Fibroblast of skin of abdomen (primary cell): Measurements from ENCODE around the gene WDPCP.
"Not testable (repeated sequence)": the region's sequence is repeated elsewhere in the genome, so short reads cannot be mapped to it uniquely, and the experiment has no call there.

Experiments
- DNase-seq: peaks from one replicate; pipeline ENCODE4 v3.0.0-alpha.2; 2013

WDPCP gene

DNA sequence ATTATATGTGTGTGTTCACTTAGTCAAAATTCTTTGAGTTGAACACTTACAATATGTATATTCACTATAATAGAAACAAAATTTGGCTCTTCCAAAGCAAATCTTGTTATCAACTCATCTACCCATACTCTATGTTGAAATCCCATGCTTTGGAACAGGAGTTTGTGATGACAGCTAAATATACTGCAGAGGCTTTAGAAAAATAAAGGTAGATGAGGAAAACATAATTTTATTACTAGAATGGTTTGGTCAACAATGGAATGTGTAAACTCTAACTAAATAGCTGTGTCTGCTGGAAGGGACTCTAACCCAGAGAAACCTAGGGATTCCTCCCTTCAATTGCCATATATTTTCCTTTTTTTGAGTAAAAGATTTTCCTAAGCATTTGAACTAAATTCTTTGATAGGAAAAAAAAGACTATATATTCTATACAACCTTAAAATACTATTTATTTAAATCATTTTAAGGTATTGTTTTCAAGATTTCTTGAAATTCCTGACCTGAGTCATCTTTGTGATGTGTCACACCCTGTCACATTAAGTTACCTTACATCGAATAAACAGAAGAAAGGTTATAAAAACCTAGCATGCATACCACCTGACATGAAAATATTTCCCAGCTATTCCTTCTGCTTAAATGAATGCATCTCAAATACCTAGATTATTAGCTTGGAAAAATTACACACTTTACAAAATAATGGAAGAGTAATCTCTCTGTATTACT lies 362.2 kb downstream of the WDPCP start:
- no peak for DNase-seq

- DNase-seq, result no peak
These were observed 369.3 kb downstream of the WDPCP start for GRCh38 chr2:63218800-63219526.

- no peak for DNase-seq
These were observed 393.0 kb downstream of the WDPCP start for GRCh38 chr2:63195310-63195709.

- no peak for DNase-seq
These were observed 394.1 kb downstream of the WDPCP start for GRCh38 chr2:63194175-63194574.

GRCh38 chr2:63192889-63193774 lies 395.1 kb downstream of the WDPCP start:
- no peak for DNase-seq

DNA sequence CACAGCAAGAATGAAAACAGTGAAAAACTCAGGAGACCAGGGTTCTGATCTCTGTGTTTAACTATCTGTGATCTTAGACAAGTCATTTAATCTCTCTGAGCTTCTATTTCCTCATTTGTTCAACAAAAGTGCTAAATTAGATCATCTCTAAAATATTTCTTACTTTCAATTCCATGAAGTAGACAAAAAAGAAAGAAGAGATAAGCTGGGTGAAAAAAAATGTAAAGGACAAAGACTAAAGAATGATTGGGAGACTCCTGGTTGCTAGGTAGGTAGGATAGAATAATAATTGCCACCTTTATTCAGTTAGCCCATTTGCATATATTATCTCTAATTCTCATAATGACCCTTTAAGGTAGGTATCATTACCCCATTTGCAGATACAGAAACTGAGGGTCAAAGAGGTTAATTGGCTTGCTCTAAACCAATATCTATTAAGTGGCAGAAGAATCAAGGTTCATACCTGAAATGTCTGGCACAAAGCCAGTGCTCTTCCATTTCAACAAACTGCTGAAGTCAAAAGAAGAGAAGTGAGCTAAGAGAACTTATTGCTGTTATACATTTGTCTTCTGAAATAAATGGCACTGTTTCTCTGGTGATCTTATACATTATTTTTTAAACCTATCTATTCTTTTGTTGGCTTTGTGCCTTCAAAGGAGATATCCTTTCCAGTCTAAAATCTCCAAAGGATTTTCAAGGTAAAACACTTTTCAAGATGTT lies 395.9 kb downstream of the WDPCP start:
- DNase-seq, result no peak

- DNase-seq, result peak; percentile 51
These were observed 399.3 kb downstream of the WDPCP start for GRCh38 chr2:63189026-63189425.

DNA sequence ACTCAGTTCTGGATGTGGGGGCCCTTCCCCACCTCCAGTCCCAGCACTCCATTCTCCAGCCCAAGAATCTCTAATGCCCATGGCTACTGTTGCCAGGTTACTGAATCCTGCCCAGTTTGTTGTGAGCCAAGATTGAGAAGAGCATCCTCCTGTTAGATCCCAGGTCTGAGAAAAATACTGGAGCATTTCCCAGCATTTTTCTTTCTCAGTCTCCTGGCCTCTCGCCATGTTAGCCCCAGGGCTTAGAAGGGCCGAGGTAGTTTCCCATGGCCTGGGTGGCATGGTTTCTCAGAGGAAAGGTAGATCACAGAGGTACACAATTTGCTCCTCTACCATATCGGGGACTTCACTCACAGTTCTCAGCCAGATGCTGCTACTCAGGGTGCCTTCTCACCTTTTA lies 401.9 kb downstream of the WDPCP start:
- DNase-seq, result no peak

DNA sequence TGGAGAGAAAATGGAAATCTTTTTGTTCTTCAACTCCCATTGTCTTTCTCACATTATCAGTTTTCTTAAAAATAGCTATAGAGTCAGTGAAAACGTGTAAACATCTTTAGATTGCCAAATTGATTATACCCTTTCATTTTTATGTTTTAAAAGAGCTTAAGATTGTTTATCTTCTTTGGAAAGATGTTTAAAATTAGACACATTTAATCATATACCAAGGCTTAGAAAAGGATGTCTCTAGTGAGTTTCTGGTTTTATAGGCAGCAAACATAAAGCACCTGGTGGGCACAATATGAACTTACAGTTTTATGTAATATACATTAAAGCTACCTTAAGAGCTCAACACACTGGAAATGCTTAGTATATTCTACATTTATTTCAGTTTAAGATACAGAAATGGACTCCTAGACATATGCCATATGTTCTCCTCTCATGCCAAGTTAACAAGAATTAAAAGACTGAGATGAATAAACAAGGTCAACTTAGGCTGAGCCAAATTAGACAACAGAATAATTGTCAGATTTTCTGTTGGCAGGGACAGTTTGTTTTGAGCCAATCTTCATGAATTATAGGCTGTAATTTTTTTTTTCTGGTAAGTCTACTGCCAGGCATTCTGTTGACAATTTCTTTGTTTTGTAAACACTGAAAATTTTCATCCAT lies 425.0 kb downstream of the WDPCP start:
- DNase-seq, result no peak

GRCh38 chr2:63159262-63159661 lies 429.0 kb downstream of the WDPCP start:
- no peak for DNase-seq

- not testable (repeated sequence) for DNase-seq
These were observed 451.6 kb downstream of the WDPCP start for GRCh38 chr2:63136683-63137082.

DNA sequence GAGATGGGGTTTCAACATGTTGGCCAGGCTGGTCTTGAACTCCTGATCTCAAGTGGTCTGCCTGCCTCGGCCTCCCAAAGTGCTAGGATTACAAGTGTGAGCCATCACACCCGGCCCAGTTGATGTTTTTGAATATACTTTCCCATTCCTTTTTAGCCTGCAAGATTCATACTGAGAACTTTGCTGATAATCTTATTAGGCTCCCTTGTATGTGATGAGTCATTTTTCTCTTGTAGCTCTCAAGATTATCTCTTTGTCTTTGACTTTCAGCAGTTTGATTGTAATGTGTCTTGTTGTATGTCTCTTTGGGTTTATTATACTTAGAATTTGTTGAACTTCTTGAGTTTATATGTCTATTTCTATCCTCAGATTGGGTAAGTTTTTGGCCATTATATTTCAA lies 456.3 kb downstream of the WDPCP start:
- DNase-seq, result no peak

GRCh38 chr2:63131196-63131595 lies 457.1 kb downstream of the WDPCP start:
- no peak for DNase-seq

DNA sequence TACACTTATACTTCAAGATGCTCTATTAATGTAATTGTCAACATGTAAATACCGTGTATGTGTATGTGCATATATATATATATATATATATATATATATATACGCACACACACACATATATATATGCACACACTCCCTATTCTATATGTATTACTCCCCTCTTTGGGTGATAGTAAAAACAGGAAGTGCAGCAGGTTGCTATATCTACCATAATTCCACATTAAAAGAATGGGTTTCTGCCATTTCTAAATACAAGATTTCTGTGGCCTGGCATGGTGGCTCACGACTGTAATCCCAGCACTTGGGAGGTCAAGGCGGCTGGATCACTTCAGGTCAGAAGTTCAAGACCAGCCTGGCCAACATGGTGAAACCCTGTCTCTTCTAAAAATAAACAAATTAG lies 460.7 kb downstream of the WDPCP start:
- DNase-seq, result no peak

DNA sequence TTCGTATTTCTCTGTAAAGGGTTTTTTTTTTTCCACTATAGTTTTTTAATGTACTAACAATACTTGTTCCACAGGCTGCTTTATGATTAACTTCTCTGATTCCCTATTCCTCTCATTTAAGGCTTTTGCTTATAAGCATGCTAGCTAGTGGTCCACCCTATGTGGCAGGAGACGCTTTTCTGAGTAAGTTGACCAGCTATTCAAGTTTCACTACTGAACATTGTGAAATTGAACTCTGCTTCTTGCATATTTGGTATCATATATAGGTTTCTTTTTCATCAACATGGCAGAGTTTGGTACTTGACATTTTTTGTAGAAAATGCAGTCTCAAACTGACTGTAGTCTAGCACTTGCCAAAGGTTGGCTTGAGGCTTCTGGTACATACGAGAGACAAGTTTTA lies 463.4 kb downstream of the WDPCP start:
- DNase-seq, result no peak

DNA sequence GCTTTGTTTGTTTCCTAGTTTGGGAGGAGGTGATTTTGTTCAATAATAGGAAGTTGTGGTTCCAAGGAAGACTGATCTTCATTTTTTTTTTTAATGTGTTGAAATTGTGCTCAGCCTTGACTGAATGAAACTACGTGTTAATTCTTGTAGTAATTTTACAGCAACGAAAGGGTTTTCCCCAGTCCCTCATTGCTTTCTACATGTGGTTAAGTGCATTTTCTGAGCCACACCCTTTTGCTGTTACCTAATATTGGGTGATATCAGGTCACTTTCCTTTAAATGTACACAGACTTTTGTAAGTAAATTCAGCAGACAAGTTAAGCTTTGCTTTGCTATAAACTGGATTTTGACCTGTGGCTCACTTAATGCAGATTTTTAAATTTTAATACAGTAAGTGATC lies 464.1 kb downstream of the WDPCP start:
- DNase-seq, result no peak

GRCh38 chr2:63122921-63123320 lies 465.4 kb downstream of the WDPCP start:
- no peak for DNase-seq

GRCh38 chr2:63121055-63121834 lies 467.0 kb downstream of the WDPCP start:
- no peak for DNase-seq

- no peak for DNase-seq
These were observed 469.5 kb downstream of the WDPCP start for GRCh38 chr2:63118821-63119220.

- no peak for DNase-seq
These were observed 483.8 kb downstream of the WDPCP start for GRCh38 chr2:63104482-63104881.

DNA sequence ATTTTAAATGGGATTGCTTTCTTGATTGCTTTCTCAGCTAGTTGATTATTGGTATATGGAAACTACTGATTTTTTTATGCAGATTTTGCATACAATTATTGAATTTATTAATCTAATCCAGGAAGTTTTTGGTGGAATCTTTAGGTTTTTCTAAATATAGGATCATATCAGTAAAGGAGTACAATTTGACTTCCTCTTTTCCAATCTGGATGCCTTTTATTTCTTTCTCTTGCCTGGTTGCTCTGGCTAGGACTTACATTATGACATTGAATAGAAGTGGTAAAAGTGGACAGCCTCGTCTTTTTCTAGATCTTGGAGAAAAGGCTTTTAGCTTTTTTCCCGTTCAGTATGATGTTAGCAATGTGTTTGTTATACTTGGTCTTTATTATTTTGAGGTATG lies 486.3 kb downstream of the WDPCP start:
- no peak for DNase-seq
